Activated CD4-positive, alpha-beta memory T cell treated with anti-CD3 and anti-CD28 coated beads, Interleukin-2, amount 10 ng/mL, durations not matched to agents 7 days and 5 days (primary cell): ENCODE data around the gene OR4F15. TPM values are rescaled to one million over a fixed set of nuclear protein-coding genes. Genes with fewer than 3 reads are reported as not detected.
"Not testable (repeated sequence)": the region's sequence is repeated elsewhere in the genome, so short reads cannot be mapped to it uniquely, and the experiment has no call there.

Experiments used
- CTCF ChIA-PET: fragments of 350-600 bp; sonication (Branson Sonifier 250); formaldehyde crosslinking; loops from one replicate; lab custom pipeline; 2021; ENCODE audit warnings: antibody characterized with exemption, inconsistent platforms; lab: Charles Lee
- POLR2A ChIA-PET: fragments of 350-600 bp; sonication (Branson Sonifier 250); formaldehyde crosslinking; loops from one replicate; lab custom pipeline; 2021; ENCODE audit warnings: antibody characterized with exemption; lab: Charles Lee
- DNase-seq: peaks from one replicate; pipeline ENCODE4 v3.0.0-alpha.2; 2020
- H3K27ac Mint-ChIP-seq: one replicate; pipeline ENCODE4 v1.8.0; 2021; ENCODE audit warnings: mild to moderate bottlenecking, mixed read lengths
- H3K27me3 Mint-ChIP-seq: one replicate; pipeline ENCODE4 v1.8.0; 2021; ENCODE audit warnings: mixed read lengths
- H3K36me3 Mint-ChIP-seq: one replicate; pipeline ENCODE4 v1.8.0; 2021; ENCODE audit warnings: low read depth, mixed read lengths
- H3K4me1 Mint-ChIP-seq: one replicate; pipeline ENCODE4 v1.8.0; 2021; ENCODE audit warnings: mixed read lengths
- H3K4me3 Mint-ChIP-seq: one replicate; pipeline ENCODE4 v1.8.0; 2021; ENCODE audit warnings: mild to moderate bottlenecking, mixed read lengths
- H3K9me3 Mint-ChIP-seq: one replicate; pipeline ENCODE4 v1.8.0; 2021; ENCODE audit warnings: mixed read lengths
- total RNA-seq, 2 experiments: library from RNA; stranded (reverse); gene quantifications; one replicate each; pipeline ENCODE4 v1.2.3, GENCODE V29; 2021

The OR4F15 gene
- total RNA-seq, 2 experiments from 2014 or later: not detected

- H3K27ac Mint-ChIP-seq, H3K4me1 Mint-ChIP-seq, H3K36me3 Mint-ChIP-seq, H3K9me3 Mint-ChIP-seq, POLR2A ChIA-PET, H3K4me3 Mint-ChIP-seq, CTCF ChIA-PET, DNase-seq: not testable (repeated sequence)
- peaks cover 12% of the 10 kb centered on the region for H3K27me3 Mint-ChIP-seq
These were observed 24.0 kb upstream of the OR4F15 start for GRCh38 chr15:101788001-101788400.

DNA sequence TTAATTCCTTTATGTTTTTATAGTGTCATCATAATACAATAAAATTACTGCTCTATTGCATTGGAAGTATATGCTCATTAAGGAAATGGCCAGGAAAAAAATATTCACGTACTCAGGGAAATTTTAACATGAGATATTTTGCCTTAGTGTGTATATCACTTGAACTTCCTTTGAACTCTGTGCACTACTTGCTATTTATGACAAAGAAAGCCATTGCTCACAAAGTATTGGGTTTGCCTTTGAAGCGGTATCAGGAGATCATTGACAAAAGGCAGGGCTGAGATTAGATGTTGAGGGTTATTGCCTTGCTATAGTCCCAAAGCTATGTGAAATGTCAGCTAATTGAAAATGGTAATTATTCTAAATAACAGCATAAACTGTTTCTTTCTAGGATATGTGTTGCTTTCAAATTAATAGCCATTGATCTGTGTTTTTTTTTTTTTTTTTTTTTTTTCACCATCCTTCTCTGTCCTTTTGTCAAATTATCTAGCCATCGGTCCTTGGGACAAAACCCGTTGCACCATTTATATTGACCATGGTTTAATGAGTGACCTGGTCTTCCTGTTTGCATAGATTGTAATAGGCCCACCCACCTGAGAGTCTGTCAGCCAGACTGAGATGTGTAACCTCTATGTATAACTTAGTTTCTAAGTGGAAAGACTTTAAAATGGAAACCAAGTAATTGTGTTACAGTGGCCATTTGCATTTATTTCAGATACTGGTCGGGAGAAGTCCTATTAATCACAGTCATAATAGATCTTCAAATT lies 23.3 kb upstream of the OR4F15 start:
- CTCF ChIA-PET, H3K4me3 Mint-ChIP-seq, H3K4me1 Mint-ChIP-seq, H3K9me3 Mint-ChIP-seq, DNase-seq, POLR2A ChIA-PET, H3K27ac Mint-ChIP-seq, H3K36me3 Mint-ChIP-seq: not testable (repeated sequence)
- peaks cover 12% of the 10 kb centered on the region for H3K27me3 Mint-ChIP-seq

DNA sequence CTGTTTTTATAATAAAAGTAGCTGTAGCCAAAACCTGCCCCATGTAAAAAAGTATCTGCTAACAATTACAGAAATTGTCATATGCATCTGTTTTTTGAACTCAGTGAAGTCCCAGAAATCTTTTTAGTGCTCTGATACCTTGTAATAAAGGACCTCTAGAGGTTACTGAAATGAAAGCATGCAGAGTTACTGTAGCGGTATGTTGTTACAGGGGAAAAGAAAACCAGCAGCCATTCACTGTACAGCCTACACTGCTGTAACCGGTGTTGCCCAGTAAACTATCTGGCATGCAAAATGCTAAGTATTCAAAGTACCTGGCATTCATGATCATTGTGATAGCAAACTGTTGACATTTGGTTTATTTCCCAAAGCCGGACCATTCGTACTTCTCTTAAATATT lies 21.3 kb upstream of the OR4F15 start:
- H3K4me3 Mint-ChIP-seq, H3K9me3 Mint-ChIP-seq, H3K36me3 Mint-ChIP-seq, H3K27me3 Mint-ChIP-seq, POLR2A ChIA-PET, CTCF ChIA-PET, H3K4me1 Mint-ChIP-seq, DNase-seq, H3K27ac Mint-ChIP-seq: not testable (repeated sequence)

DNA sequence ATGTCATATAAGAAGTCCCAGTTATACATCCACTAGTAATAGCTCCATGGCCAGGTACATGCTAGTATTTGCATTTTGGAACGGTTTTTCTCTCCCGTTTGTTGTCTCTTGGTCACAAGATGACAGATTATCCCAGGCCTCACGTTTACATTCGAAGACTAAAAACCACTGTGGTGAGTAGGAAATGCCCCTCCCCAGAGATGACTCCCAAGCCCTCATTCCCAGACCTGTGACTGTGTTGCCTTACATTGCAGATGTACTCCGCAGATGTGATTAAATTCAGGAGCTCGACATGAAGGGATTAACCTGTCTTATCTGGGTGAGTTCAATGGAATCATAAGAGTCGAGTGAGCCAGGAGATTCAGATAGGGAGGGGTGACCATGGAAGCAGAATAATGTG lies 18.0 kb upstream of the OR4F15 start:
- H3K4me1 Mint-ChIP-seq, H3K27me3 Mint-ChIP-seq, H3K4me3 Mint-ChIP-seq, DNase-seq, CTCF ChIA-PET, H3K9me3 Mint-ChIP-seq, POLR2A ChIA-PET, H3K27ac Mint-ChIP-seq, H3K36me3 Mint-ChIP-seq: not testable (repeated sequence)

GRCh38 chr15:101795455-101795854 lies 16.5 kb upstream of the OR4F15 start:
- no peaks in the 10 kb centered on the region for H3K4me1 Mint-ChIP-seq
- ChIA-PET POLR2A (no interaction called here), CTCF (no interaction called here)
- no peak overlapping the region for H3K4me3 Mint-ChIP-seq
- DNase-seq: no peak
- H3K27ac Mint-ChIP-seq: no peak overlapping the region
- H3K36me3 Mint-ChIP-seq: no peaks in the 10 kb centered on the region
- H3K9me3 Mint-ChIP-seq: no peaks in the 10 kb centered on the region
- H3K27me3 Mint-ChIP-seq: peaks cover 3% of the 10 kb centered on the region

DNA sequence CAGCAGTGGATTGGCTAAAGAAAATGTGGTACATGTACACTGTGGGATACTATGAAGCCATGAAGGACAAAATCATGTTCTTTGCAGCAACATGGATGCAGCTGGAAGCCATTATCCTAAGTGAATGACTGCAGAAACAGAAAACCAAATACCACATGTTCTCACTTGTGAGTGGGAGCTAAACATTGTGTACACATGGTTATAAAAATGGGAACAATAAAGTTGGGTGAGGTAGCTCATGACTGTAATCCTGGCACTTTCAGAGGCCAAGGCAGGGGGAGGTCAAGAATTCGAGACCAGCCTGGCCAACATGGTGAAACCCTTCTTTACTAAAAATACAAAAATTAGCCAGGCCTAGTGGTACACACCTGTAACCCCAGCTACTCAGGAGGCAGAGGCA lies 12.3 kb upstream of the OR4F15 start:
- no peak overlapping the region for H3K27ac Mint-ChIP-seq
- no peaks in the 10 kb centered on the region for H3K4me1 Mint-ChIP-seq
- no peaks in the 10 kb centered on the region for H3K9me3 Mint-ChIP-seq
- DNase-seq: no peak
- H3K36me3 Mint-ChIP-seq: no peaks in the 10 kb centered on the region
- peaks cover 7% of the 10 kb centered on the region for H3K27me3 Mint-ChIP-seq
- POLR2A ChIA-PET: no interaction called here
- CTCF ChIA-PET: no interaction called here
- H3K4me3 Mint-ChIP-seq: no peak overlapping the region

- ChIA-PET CTCF (no interaction called here), POLR2A (no interaction called here)
- no peak for DNase-seq
- Mint-ChIP-seq H3K27me3 (peaks cover 15% of the 10 kb centered on the region), H3K27ac (no peak overlapping the region), H3K4me3 (no peak overlapping the region), H3K4me1 (no peaks in the 10 kb centered on the region), H3K36me3 (no peaks in the 10 kb centered on the region), H3K9me3 (no peaks in the 10 kb centered on the region)
These were observed 11.0 kb upstream of the OR4F15 start for GRCh38 chr15:101801048-101801447.

DNA sequence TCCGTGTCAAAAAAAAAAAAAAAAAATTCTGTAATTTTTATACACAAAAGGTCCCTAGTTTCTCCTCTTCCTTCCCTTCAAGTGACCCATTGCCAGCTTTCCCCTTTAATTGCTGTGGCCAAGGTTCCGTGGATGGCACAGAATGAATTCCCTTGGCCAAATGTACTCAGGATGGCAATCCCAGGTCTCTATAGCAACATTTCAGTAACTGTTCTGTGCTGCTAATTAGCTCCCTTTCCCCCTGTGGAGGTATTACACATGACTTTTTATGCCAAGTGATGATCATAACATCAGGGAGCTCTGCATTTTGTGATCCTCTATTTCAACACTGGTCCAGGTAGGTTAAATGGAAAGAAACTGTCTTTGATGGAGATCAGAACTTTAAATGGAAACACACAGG lies 8.8 kb upstream of the OR4F15 start, which contains the start of gene OR4F6:
Gene OR4F6, plus strand, starts transcription at position 301 of the 400 bp plus-strand sequence. CDS start 2,211 bp downstream, outside the sequence.
- Mint-ChIP-seq H3K9me3 (no peaks in the 10 kb centered on the region), H3K4me3 (no peak within 1 kb of the TSS), H3K4me1 (no peaks in the 10 kb centered on the region), H3K27me3 (peaks cover 12% of the 10 kb centered on the region), H3K27ac (no peak within 1 kb of the TSS), H3K36me3 (no peaks in the 10 kb centered on the region)
- no peak for DNase-seq
- CTCF ChIA-PET: no interaction called here
- POLR2A ChIA-PET: no interaction called here

- ChIA-PET CTCF (no interaction called here), POLR2A (no interaction called here)
- Mint-ChIP-seq H3K27ac (no peak overlapping the region), H3K27me3 (peaks cover 12% of the 10 kb centered on the region), H3K4me1 (no peaks in the 10 kb centered on the region), H3K9me3 (no peaks in the 10 kb centered on the region), H3K36me3 (no peaks in the 10 kb centered on the region), H3K4me3 (no peak overlapping the region)
- DNase-seq: no peak
These were observed 8.3 kb upstream of the OR4F15 start for GRCh38 chr15:101803676-101804075.

- POLR2A ChIA-PET: no interaction called here
- CTCF ChIA-PET: no interaction called here
These were observed 7.6 kb upstream of the OR4F15 start for GRCh38 chr15:101804375-101804774.

GRCh38 chr15:101804941-101805340 lies 7.1 kb upstream of the OR4F15 start:
- no peak for DNase-seq
- Mint-ChIP-seq H3K27ac (no peak overlapping the region), H3K36me3 (no peaks in the 10 kb centered on the region), H3K4me3 (no peak overlapping the region), H3K27me3 (peaks cover 12% of the 10 kb centered on the region), H3K9me3 (no peaks in the 10 kb centered on the region), H3K4me1 (no peaks in the 10 kb centered on the region)
- ChIA-PET CTCF (no interaction called here), POLR2A (no interaction called here)

More at GRCh38 chr15:101804375-101804774, 7.6 kb upstream of the OR4F15 start:
- Mint-ChIP-seq H3K27me3 (peaks cover 12% of the 10 kb centered on the region), H3K27ac (no peak overlapping the region), H3K4me1 (no peaks in the 10 kb centered on the region), H3K36me3 (no peaks in the 10 kb centered on the region), H3K9me3 (no peaks in the 10 kb centered on the region), H3K4me3 (no peak overlapping the region)
- DNase-seq: no peak

DNA sequence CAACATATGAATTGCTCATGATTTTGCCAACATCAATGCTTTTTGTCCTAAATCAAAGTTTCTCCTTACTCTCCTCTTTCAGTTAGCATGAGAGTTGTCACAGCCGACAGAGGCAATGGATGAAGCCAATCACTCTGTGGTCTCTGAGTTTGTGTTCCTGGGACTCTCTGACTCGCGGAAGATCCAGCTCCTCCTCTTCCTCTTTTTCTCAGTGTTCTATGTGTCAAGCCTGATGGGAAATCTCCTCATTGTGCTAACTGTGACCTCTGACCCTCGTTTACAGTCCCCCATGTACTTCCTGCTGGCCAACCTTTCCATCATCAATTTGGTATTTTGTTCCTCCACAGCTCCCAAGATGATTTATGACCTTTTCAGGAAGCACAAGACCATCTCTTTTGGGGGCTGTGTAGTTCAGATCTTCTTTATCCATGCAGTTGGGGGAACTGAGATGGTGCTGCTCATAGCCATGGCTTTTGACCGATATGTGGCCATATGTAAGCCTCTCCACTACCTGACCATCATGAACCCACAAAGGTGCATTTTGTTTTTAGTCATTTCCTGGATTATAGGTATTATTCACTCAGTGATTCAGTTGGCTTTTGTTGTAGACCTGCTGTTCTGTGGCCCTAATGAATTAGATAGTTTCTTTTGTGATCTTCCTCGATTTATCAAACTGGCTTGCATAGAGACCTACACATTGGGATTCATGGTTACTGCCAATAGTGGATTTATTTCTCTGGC lies 6.2 kb upstream of the OR4F15 start:
- Mint-ChIP-seq H3K4me1 (no peaks in the 10 kb centered on the region), H3K36me3 (no peaks in the 10 kb centered on the region), H3K27me3 (peaks cover 12% of the 10 kb centered on the region), H3K4me3 (no peak overlapping the region), H3K27ac (no peak overlapping the region), H3K9me3 (no peaks in the 10 kb centered on the region)
- DNase-seq: no peak
- ChIA-PET CTCF (no interaction called here), POLR2A (no interaction called here)

- no peak overlapping the region for H3K27ac Mint-ChIP-seq
- no peaks in the 10 kb centered on the region for H3K4me1 Mint-ChIP-seq
- H3K9me3 Mint-ChIP-seq: no peaks in the 10 kb centered on the region
- peaks cover 12% of the 10 kb centered on the region for H3K27me3 Mint-ChIP-seq
- no peaks in the 10 kb centered on the region for H3K36me3 Mint-ChIP-seq
- no peak overlapping the region for H3K4me3 Mint-ChIP-seq
- POLR2A ChIA-PET: no interaction called here
- no peak for DNase-seq
- CTCF ChIA-PET: no interaction called here
These were observed 4.6 kb upstream of the OR4F15 start for GRCh38 chr15:101807345-101807945.
